ENCODE measurements around the gene TRIM24.
"Not testable (repeated sequence)": the region's sequence is repeated elsewhere in the genome, so short reads cannot be mapped to it uniquely, and the experiment has no call there.

DNA sequence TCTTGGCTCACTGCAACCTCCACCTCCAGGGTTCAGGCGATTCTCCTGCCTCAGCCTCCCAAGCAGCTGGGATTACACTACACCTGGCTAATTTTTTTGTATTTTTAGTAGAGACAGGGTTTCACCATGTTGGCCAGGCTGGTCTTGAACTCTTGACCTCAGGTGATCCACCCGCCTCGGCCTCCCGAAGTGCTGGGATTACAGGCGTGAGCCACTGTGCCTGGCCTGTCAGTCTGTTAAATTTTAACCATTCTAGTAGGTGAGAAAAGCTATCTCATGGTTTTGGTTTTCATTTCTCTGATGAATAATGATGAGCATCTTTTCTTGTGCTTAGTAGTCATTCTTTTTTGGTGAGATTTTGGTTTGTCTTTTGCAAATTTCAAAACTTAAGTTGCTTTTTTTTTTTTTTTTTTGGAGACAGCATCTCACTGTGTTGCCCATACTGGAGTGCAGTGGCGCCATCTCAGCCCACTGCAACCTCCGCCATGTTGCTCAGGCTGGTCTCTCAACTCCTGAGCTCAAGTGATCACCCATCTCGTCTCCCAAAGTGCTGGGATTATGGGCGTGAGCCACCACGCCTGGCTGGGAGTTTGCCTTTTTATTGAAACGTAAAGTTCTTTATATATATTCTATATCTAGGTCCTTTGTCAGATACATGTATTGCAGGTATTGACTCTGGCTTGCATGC lies 6.2 kb downstream of the TRIM24 start:
- TF ChIP-seq, protein P1, sequence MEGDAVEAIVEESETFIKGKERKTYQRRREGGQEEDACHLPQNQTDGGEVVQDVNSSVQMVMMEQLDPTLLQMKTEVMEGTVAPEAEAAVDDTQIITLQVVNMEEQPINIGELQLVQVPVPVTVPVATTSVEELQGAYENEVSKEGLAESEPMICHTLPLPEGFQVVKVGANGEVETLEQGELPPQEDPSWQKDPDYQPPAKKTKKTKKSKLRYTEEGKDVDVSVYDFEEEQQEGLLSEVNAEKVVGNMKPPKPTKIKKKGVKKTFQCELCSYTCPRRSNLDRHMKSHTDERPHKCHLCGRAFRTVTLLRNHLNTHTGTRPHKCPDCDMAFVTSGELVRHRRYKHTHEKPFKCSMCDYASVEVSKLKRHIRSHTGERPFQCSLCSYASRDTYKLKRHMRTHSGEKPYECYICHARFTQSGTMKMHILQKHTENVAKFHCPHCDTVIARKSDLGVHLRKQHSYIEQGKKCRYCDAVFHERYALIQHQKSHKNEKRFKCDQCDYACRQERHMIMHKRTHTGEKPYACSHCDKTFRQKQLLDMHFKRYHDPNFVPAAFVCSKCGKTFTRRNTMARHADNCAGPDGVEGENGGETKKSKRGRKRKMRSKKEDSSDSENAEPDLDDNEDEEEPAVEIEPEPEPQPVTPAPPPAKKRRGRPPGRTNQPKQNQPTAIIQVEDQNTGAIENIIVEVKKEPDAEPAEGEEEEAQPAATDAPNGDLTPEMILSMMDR (conservative IDR thresholded peaks at IDR 0.05; ENCODE audit: low read depth, low read length), result not testable (repeated sequence)
- TF ChIP-seq EZH2 (IDR thresholded peaks at IDR 0.05; ENCODE audit: borderline replicate concordance, low read depth, low read length, poor library complexity, severe bottlenecking), result not testable (repeated sequence)

Data from A673 (cell line).